HG03045 (cell line): ENCODE measurements around the gene TMEM116.
"Not testable (repeated sequence)": the region's sequence is repeated elsewhere in the genome, so short reads cannot be mapped to it uniquely, and the experiment has no call there.

Source experiments
- ATAC-seq: cut with Tn5 transposase; IDR thresholded peaks from one replicate; pipeline ENCODE4 v1.9.1; 2021; ENCODE audit warnings: mild to moderate bottlenecking, moderate library complexity; ENCODE audit not compliant: unreplicated experiment

TMEM116 gene

GRCh38 chr12:112012775-112013600, at the start of gene TMEM116, which contains the start of gene ERP29:
Gene TMEM116 (minus strand): TSS chr12:112013165. CDS start chr12:112005270, 7,895 bp downstream.
Gene ERP29 (plus strand): TSS chr12:112013426. CDS start chr12:112013466, 40 bp downstream.
- peak; percentile 77 for ATAC-seq

GRCh38 chr12:112061137-112061536, 48.2 kb upstream of the TMEM116 start:
- no peak for ATAC-seq

- ATAC-seq = no peak
These were observed 36.4 kb upstream of the TMEM116 start for GRCh38 chr12:112049351-112049750.

- no peak for ATAC-seq
These were observed 33.0 kb upstream of the TMEM116 start for GRCh38 chr12:112046003-112046402.

GRCh38 chr12:112036614-112037013, 23.6 kb upstream of the TMEM116 start:
- not testable (repeated sequence) for ATAC-seq

GRCh38 chr12:112035219-112035785, 22.3 kb upstream of the TMEM116 start:
- no peak for ATAC-seq

GRCh38 chr12:112032292-112032691, 19.3 kb upstream of the TMEM116 start:
- ATAC-seq = no peak

- ATAC-seq = no peak
These were observed 18.5 kb upstream of the TMEM116 start for GRCh38 chr12:112031472-112031871.

GRCh38 chr12:112029301-112029700, 16.3 kb upstream of the TMEM116 start:
- ATAC-seq = no peak

- no peak for ATAC-seq
These were observed 12.9 kb upstream of the TMEM116 start for GRCh38 chr12:112025808-112026375.

- no peak for ATAC-seq
These were observed 10.9 kb upstream of the TMEM116 start for GRCh38 chr12:112023759-112024396.

GRCh38 chr12:112022241-112023016, 9.5 kb upstream of the TMEM116 start:
- no peak for ATAC-seq

GRCh38 chr12:112020947-112021457, 8.0 kb upstream of the TMEM116 start:
- ATAC-seq = no peak

GRCh38 chr12:112018571-112019237, 5.7 kb upstream of the TMEM116 start:
- no peak for ATAC-seq

- no peak for ATAC-seq
These were observed 4.1 kb upstream of the TMEM116 start for GRCh38 chr12:112017041-112017440.

GRCh38 chr12:112015938-112016337, 3.0 kb upstream of the TMEM116 start:
- no peak for ATAC-seq

GRCh38 chr12:112013601-112014402, 837 bp upstream of the TMEM116 start:
- ATAC-seq = peak; percentile 23

- no peak for ATAC-seq
These were observed 1.3 kb downstream of the TMEM116 start for GRCh38 chr12:112011685-112012084.
